HG03108 (cell line): Measurements from ENCODE around the gene SLC9A2.

Experiments used
- ATAC-seq: cut with Tn5 transposase; IDR thresholded peaks from one replicate; pipeline ENCODE4 v1.9.1; 2021; ENCODE audit warnings: moderate library complexity; ENCODE audit not compliant: unreplicated experiment

Gene SLC9A2

GRCh38 chr2:102724016-102724490 lies 104.7 kb downstream of the SLC9A2 start:
- no peak for ATAC-seq

GRCh38 chr2:102724553-102724952 lies 105.2 kb downstream of the SLC9A2 start:
- ATAC-seq, result no peak

DNA sequence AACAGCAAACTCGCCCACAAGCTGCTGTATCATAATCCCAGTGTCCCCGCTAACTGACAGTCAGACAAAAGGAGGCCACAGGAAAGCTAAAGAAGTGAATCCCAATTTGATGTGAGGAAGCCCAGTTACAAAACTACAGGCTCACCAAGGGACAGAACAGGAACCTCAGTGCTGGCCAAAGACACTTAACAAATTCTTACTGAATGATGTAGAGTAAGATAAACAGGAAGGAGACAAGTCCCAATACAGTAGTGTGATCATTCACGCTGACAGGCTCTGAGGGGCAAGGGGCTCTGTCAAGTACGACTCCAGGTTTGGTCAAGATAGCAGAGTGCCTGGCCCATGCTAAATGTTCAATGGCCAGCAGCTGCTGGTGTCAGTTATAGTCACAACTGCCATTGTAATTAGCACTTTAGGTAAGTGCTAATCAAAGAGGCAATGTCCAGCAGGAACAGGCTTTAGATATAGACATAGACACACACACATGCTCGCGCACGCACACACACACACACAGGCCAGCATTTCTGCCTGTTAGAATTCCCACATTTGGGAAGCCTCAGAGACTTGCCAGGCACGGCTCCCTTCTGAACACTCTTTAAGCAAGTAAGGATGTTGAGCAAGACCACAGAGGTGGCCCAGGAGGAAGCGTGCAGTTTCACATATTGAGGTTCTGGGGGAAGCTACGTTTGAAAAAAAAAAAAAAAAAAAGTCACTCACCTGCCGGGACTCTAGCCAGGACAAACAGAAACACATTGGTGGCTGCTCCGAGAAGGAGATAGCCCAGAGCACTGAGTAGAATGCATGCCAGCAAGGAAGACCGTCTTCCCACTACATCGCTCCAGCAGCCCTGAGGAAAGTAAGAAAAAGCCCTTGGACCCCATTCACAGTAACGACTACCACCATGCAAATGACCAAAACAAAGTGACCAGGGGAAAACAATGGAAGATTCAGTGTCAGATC lies 107.1 kb downstream of the SLC9A2 start:
- ATAC-seq, result no peak

- ATAC-seq, result no peak
These were observed 116.2 kb downstream of the SLC9A2 start for GRCh38 chr2:102735416-102736109.

DNA sequence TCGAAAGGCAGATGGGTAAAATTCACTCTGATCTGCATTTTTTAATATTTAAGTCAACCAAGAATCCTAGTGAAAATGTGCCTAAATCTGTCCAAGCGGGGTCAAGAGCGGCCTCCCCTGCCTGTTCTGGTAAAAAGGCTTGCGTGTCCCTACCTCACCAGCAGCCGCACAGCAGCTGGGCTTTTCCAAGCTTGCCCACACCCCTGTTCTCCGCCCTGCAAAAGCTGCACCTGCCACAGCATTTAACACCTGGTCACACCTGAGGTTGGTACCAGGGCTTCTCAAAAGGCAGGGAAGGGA lies 116.7 kb downstream of the SLC9A2 start:
- ATAC-seq, result peak; percentile 1

GRCh38 chr2:102736410-102737409 lies 117.4 kb downstream of the SLC9A2 start:
- peak; percentile 93 for ATAC-seq

DNA sequence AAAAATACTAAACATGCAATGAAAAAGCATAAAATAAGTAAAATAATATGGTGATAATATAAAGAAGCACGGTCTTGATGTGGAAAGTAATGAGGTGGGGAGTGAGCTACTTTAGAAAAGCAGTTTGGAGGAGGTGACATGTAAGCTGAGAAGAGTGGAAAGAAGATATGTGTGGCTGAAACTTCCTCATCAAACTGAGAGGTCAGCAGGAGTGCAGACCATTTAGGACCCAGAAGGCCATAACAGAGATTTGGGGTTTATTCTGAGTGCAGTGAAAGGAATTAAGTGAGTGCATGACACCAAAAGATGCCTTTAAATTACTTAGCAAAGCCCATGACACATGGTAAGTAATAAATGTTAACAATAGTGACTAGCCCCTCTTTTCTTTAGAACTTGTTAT lies 118.1 kb downstream of the SLC9A2 start:
- ATAC-seq, result peak; percentile 43

- ATAC-seq, result no peak
These were observed 123.9 kb downstream of the SLC9A2 start for GRCh38 chr2:102743259-102743658.

DNA sequence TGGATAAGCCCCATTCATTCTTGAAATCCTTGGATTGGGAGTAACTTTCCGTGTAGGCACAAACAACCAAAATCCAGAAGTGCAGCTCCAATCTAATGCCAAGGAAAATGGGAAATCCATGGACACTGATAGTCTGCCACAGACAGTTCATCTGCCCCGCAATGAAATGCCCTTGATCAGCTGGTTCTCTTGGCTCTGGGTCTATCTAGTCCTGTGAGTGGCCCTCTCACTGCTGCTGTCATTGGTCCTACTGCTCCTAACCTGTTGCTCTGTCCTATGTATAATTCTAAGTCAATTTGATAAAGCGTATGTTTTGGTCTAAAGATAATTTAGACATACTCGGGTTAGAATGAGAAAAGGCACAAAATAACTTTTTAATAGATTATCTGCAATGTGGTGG lies 128.8 kb downstream of the SLC9A2 start:
- no peak for ATAC-seq

GRCh38 chr2:102749938-102750337 lies 130.6 kb downstream of the SLC9A2 start:
- ATAC-seq, result no peak

- ATAC-seq, result no peak
These were observed 134.3 kb downstream of the SLC9A2 start for GRCh38 chr2:102753563-102754159.

- no peak for ATAC-seq
These were observed 135.2 kb downstream of the SLC9A2 start for GRCh38 chr2:102754456-102755145.

GRCh38 chr2:102755284-102755683 lies 135.9 kb downstream of the SLC9A2 start:
- no peak for ATAC-seq

DNA sequence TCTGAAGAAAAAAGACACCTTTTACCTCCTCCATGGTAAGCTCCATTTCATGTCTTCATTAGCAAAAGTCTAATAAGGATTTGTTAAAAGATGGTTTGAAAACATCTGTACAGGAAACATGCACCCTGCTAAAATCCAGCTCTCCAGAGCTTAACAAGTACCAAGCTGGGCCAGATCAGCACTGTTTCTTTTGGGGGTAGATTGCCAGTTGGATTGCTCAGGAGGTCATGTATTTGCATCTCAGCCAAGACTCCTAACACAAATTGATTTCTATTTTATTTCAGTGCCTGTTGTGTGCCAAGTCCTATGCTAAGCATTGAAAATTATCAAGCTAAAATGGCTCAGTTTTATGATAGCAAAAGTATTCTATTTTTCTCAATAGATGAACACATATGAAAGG lies 139.1 kb downstream of the SLC9A2 start:
- no peak for ATAC-seq
